Spleen (tissue), 7 donors: Measurements from ENCODE around the gene HTR3B.

Source experiments
- POLR2A ChIP-seq, 3 donors: fragments of 450-650 bp; IDR thresholded peaks; one replicate each; pipeline ENCODE4 v1.5.1; 2017; ENCODE audit warnings: antibody characterized with exemption in 3 of 3, mild to moderate bottlenecking in 1 of 3
- POLR2AphosphoS5 ChIP-seq, 3 donors: sonication (generic); formaldehyde crosslinking; IDR thresholded peaks; one replicate each; pipeline ENCODE4 v1.5.1; 2017; ENCODE audit warnings: antibody characterized with exemption in 3 of 3
- TF ChIP-seq, protein P1 (sequence below), 11 experiments: fragments of 200-600 bp in 7 of 11; fragments of 450-650 bp in 4 of 11; sonication (generic) in 4 of 11; IDR thresholded peaks in 8 of 11; conservative IDR thresholded peaks in 3 of 11; 1 replicate in 7 of 11; 2 replicates in 4 of 11; pipeline versions ENCODE4 v1.4.0 to v1.8.0; 2016 to 2021; ENCODE audit warnings: antibody characterized with exemption in 11 of 11, inconsistent platforms in 4 of 11, mild to moderate bottlenecking in 1 of 11
- donor health status: DM: no; HTN: no; CAD: no; lungs with moderate emphysema.
- donor health status: DM: no; HTN: no; CAD: no.
- donor health status: DM: no; HTN: no; CAD: no.

DNA sequence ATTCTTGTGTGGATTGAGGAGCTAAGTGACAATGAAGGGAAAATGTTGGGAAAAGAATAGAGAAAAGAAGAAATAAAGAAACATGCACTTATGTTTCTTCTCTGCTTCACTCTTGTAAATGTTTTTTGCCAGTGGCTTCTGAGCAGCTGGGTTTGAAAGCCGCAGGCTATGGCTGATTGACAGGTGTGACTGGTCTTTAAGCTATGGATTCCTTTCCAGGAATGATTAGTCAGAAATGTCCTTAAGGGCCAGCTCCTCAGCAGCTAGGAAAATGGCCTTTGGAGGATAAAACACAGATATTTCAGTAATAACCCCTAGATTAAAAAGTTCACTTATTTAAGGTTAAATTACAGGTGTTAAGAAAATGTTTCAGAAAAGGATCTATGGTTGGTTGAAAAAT is 22.7 kb upstream of the HTR3B start:
- no peak for TF ChIP-seq POLR2AphosphoS5 (IDR thresholded peaks at IDR 0.05)
- TF ChIP-seq, protein P1, sequence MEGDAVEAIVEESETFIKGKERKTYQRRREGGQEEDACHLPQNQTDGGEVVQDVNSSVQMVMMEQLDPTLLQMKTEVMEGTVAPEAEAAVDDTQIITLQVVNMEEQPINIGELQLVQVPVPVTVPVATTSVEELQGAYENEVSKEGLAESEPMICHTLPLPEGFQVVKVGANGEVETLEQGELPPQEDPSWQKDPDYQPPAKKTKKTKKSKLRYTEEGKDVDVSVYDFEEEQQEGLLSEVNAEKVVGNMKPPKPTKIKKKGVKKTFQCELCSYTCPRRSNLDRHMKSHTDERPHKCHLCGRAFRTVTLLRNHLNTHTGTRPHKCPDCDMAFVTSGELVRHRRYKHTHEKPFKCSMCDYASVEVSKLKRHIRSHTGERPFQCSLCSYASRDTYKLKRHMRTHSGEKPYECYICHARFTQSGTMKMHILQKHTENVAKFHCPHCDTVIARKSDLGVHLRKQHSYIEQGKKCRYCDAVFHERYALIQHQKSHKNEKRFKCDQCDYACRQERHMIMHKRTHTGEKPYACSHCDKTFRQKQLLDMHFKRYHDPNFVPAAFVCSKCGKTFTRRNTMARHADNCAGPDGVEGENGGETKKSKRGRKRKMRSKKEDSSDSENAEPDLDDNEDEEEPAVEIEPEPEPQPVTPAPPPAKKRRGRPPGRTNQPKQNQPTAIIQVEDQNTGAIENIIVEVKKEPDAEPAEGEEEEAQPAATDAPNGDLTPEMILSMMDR (IDR thresholded peaks at IDR 0.05 in 8 of 11, conservative IDR thresholded peaks at IDR 0.05 in 3 of 11) = no peak
- no peak for TF ChIP-seq POLR2A (IDR thresholded peaks at IDR 0.05)
